RWPE1 (cell line): ENCODE data around the gene KDM3B.
"Not testable (repeated sequence)": the region's sequence is repeated elsewhere in the genome, so short reads cannot be mapped to it uniquely, and the experiment has no call there.

Experiments used
- CTCF ChIA-PET: fragments of 350-600 bp; sonication (Branson Sonifier 250); formaldehyde crosslinking; extraction: SDS; loops from one replicate; lab custom pipeline; 2021; lab: Yijun Ruan, JAX
- POLR2A ChIA-PET: fragments of 400-600 bp; formaldehyde crosslinking; extraction: SDS; loops from one replicate; lab custom pipeline; 2020; ENCODE audit warnings: antibody characterized with exemption; ENCODE audit not compliant: low non-redundant PET; lab: Yijun Ruan, JAX
- DNase-seq: peaks from one replicate; pipeline ENCODE4 v3.0.0; 2012; ENCODE audit warnings: low spot score
- H3K27ac ChIP-seq: fragments of 450-650 bp; 2 replicates; pipeline ENCODE4 v1.5.1; 2017
- TF ChIP-seq, protein P1 (sequence below): fragments of 450-650 bp; conservative IDR thresholded peaks from 2 replicates; pipeline ENCODE4 v1.5.1; 2017; ENCODE audit warnings: low read depth, mild to moderate bottlenecking

Gene KDM3B

DNA sequence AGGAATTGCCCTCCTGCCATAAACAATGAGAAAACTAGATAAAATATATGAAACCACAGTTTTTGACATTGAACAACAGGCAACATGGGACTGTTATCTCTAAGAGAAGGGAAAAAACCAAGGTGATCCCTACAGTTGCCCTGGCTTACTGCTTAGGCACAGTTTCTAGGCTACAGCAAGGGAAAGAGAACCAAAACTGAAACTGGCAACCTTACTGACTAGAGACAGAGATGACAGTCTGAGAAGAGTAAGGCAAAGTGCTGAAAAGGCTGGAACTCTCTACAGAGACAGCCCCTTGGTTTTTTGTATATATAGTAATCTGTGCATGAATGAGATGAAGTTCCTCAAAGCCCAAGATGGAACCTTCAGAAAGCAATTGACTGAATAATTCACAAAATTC, 50.2 kb downstream of the KDM3B start:
- CTCF ChIA-PET, result no interaction called here
- no peak for DNase-seq
- POLR2A ChIA-PET, result no interaction called here
- TF ChIP-seq, protein P1, sequence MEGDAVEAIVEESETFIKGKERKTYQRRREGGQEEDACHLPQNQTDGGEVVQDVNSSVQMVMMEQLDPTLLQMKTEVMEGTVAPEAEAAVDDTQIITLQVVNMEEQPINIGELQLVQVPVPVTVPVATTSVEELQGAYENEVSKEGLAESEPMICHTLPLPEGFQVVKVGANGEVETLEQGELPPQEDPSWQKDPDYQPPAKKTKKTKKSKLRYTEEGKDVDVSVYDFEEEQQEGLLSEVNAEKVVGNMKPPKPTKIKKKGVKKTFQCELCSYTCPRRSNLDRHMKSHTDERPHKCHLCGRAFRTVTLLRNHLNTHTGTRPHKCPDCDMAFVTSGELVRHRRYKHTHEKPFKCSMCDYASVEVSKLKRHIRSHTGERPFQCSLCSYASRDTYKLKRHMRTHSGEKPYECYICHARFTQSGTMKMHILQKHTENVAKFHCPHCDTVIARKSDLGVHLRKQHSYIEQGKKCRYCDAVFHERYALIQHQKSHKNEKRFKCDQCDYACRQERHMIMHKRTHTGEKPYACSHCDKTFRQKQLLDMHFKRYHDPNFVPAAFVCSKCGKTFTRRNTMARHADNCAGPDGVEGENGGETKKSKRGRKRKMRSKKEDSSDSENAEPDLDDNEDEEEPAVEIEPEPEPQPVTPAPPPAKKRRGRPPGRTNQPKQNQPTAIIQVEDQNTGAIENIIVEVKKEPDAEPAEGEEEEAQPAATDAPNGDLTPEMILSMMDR, result no peak
- no peak overlapping the region for H3K27ac ChIP-seq

DNA sequence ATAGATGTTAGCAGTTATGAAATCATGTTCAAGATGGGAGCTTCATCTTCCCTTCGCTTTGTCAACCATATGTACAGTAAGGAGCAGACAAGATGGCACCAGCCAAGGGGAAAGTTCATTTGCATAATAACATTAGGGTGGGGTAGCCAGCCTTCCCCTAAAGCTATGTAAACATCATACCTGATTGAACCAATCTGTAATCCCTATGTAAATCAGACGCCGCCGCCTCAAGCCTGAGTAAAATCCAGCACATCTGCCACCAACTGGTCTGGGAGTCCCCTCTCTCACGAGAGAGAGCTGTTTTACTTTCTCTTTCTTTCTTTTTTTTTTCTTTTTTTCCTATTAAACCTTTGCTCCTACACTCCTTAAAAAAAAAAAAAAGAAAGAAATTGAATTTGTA, 55.5 kb downstream of the KDM3B start:
- no peak overlapping the region for H3K27ac ChIP-seq

DNA sequence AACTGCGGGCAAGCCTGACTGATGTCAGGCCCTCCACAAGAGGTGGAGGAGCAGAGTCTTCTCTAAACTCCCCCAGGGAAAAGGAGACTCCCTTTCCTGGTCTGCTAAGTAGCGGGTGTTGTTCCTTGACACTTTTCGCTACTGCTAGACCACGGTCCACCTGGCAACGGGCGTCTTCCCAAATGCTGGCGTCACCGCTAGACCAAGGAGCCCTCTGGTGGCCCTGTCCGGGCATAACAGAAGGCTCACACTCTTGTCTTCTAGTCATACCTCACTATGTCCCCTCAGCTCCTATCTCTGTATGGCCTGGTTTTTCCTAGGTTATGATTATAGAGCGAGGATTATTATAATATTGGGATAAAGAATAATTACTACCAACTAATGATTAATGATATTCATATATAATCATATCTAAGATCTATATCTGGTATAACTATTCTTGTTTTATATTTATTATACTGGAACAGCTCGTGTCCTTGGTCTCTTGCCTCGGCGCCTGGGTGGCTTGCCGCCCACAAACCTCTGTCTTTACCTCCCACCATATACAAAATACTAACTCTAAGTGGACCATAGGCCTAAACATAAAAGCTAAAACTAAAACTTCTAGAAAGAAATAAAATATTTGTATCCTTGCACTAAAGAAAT, 58.6 kb downstream of the KDM3B start:
- TF ChIP-seq, protein P1, result peak; percentile 76
- H3K27ac ChIP-seq, DNase-seq, POLR2A ChIA-PET: not testable (repeated sequence)
- CTCF ChIA-PET, result interaction anchor here (0.6 to 1.1 kb wide), 5 partner anchors 39 to 220 kb away, joined by 3 to 6 read pairs (median 4); no protein-coding TSS in a partner anchor

More for the DNA sequence above, 55.5 kb downstream of the KDM3B start:
- no peak for DNase-seq
- ChIA-PET CTCF (no interaction called here), POLR2A (no interaction called here)
- TF ChIP-seq, protein P1, result no peak

DNA sequence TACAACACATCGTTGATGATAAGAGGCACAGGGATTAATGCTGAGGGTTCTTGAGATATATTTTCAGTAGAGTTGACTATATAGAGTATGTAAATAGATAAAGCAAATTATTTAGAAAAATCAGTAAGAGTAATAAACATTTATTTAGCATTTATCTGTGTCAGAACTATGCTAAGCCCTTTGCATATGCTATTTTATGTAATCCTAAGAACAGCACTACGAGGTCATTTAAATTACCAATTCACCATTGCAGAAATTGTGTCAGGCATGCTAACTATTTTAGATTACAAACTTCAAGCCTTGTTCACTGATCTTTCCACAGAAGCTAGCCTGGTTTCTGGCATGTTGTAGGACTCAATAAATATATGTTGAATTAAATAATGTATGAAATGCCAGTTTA, 66.0 kb downstream of the KDM3B start:
- no peak for DNase-seq
- POLR2A ChIA-PET, result no interaction called here
- CTCF ChIA-PET, result no interaction called here
- no peak overlapping the region for H3K27ac ChIP-seq
- TF ChIP-seq, protein P1, result no peak

DNA sequence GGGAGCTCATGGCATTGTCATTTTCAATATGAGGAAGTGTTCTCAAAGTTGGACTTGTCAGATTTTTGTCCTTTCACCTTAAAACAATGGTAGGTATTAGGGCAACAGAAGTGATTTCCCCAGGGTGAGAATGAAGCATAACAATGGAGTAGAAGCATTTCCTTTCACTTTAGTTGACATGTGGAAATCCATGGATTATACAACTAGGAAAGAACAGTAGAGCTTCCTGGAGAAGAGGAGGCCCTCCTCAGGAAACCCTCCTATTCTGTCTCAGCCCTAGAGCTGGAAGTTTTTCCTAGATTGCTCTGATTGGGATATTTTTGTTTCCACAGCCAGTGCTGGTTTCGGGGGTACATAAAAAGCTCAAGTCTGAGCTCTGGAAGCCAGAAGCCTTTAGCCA, 72.6 kb downstream of the KDM3B start:
- CTCF ChIA-PET, result interaction anchor here (0.5 to 0.8 kb wide), 4 partner anchors 73 to 499 kb away, joined by 3 to 4 read pairs (median 4); partner anchors contain the start of gene KDM3B
- TF ChIP-seq, protein P1, result no peak
- DNase-seq, result no peak
- POLR2A ChIA-PET, result no interaction called here
- no peak overlapping the region for H3K27ac ChIP-seq

DNA sequence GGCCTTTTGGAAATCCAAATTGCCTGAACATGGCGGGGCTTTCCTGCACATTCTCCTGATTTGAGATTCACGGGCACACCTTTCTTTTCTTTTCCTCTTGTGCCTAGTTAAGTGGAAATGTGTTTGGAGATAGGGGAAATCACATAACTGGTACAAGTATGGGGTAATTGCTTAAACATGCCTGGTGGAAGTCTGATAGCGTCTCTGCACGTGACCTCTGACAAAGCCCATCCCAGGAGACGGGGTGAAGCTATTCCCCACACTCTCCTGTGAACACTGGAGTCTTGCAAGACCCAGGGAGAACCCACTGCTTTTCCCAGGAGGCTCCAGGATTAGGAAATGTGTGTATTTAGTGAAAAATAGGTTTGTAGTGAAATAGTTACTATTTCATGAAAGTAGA, 83.5 kb downstream of the KDM3B start:
- CTCF ChIA-PET, result interaction anchor here (1.0 kb wide), 1 partner anchor 59 kb away, joined by 3 read pairs; no protein-coding TSS in a partner anchor
- TF ChIP-seq, protein P1, result no peak
- no peak for DNase-seq
- no peak overlapping the region for H3K27ac ChIP-seq
- POLR2A ChIA-PET, result no interaction called here
